BLaER1 (cell line): ENCODE data around the gene LYSMD3.

Experiments used
- H3K27ac ChIP-seq: shearing (Covaris generic); formaldehyde crosslinking; 2 replicates; pipeline ENCODE4 v1.8.1; 2022
- H3K27me3 ChIP-seq: shearing (Covaris generic); formaldehyde crosslinking; 2 replicates; pipeline ENCODE4 v1.8.1; 2022
- H3K36me3 ChIP-seq: shearing (Covaris generic); formaldehyde crosslinking; 2 replicates; pipeline ENCODE4 v1.8.1; 2022
- H3K4me1 ChIP-seq: shearing (Covaris generic); formaldehyde crosslinking; 2 replicates; pipeline ENCODE4 v1.8.1; 2022
- H3K4me2 ChIP-seq: shearing (Covaris generic); formaldehyde crosslinking; 2 replicates; pipeline ENCODE4 v1.8.1; 2022
- H3K4me3 ChIP-seq: shearing (Covaris generic); formaldehyde crosslinking; 2 replicates; pipeline ENCODE4 v1.8.1; 2022
- H3K9ac ChIP-seq: shearing (Covaris generic); formaldehyde crosslinking; 2 replicates; pipeline ENCODE4 v1.8.1; 2022
- H3K9me3 ChIP-seq: shearing (Covaris generic); formaldehyde crosslinking; 2 replicates; pipeline ENCODE4 v1.8.1; 2022
- H4K20me1 ChIP-seq: shearing (Covaris generic); formaldehyde crosslinking; 2 replicates; pipeline ENCODE4 v1.8.1; 2022
- Cebpa-rat ChIP-seq: shearing (Covaris generic); IDR thresholded peaks from 2 replicates; pipeline ENCODE4 v1.8.1; 2022

LYSMD3 gene

GRCh38 chr5:90529939-90530677 lies 724 bp upstream of the LYSMD3 start:
- peak overlapping the region; percentile 84 for H3K4me3 ChIP-seq
- peak overlapping the region; percentile 83 for H3K9ac ChIP-seq
- TF ChIP-seq Cebpa-rat: no peak
- H3K4me1 ChIP-seq: peaks cover 22% of the 10 kb centered on the region
- H3K27ac ChIP-seq: peak overlapping the region; percentile 81
- H3K27me3 ChIP-seq: no peaks in the 10 kb centered on the region
- peaks cover 3% of the 10 kb centered on the region for H3K36me3 ChIP-seq
- H4K20me1 ChIP-seq: peaks cover 33% of the 10 kb centered on the region; the same call in 1 of the 2 replicates
- H3K4me2 ChIP-seq: peak overlapping the region; percentile 64
- no peaks in the 10 kb centered on the region for H3K9me3 ChIP-seq

DNA sequence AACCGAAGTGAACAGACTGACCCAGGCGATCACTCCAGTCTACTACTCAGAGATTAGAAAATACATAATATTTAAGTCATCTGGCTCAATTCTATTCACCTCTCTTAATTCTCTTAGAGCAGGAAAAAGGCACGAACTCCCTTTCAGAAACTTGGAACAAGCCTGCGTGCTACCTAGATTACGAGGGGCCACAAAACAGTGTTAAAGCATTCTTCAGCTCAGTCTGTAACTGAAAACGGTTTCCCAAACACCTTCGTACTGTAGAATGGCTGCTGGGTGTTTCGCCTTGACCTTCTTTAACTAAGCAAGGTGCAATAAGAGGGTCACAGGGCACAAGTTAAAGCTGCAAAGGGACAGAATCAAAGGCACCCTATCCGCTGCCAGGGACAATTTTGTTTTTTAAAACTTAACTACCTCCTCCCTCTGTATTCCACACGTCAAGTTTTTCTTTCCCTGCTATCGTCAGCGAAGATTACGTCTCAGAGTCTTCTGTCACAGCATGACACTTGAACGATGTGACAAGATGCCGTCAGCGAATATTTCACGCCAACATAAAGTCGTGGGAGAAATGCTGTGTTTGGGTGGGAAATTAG lies 687 bp downstream of the LYSMD3 start:
- H3K4me3 ChIP-seq: peak overlapping the region; percentile 84
- H3K4me2 ChIP-seq: peak overlapping the region; percentile 84
- peaks cover 22% of the 10 kb centered on the region for H3K4me1 ChIP-seq
- H3K27me3 ChIP-seq: no peaks in the 10 kb centered on the region
- H3K36me3 ChIP-seq: peaks cover 17% of the 10 kb centered on the region
- no peaks in the 10 kb centered on the region for H3K9me3 ChIP-seq
- H3K9ac ChIP-seq: peak overlapping the region; percentile 83
- H3K27ac ChIP-seq: peak overlapping the region; percentile 81
- TF ChIP-seq Cebpa-rat: no peak
- peaks cover 35% of the 10 kb centered on the region; the same call in 1 of the 2 replicates for H4K20me1 ChIP-seq

GRCh38 chr5:90519081-90519480 lies 10.3 kb downstream of the LYSMD3 start:
- no peaks in the 10 kb centered on the region for H3K27me3 ChIP-seq
- no peak overlapping the region for H3K4me3 ChIP-seq
- H3K36me3 ChIP-seq: peaks cover 52% of the 10 kb centered on the region
- H3K4me2 ChIP-seq: peak overlapping the region; percentile 28
- TF ChIP-seq Cebpa-rat: no peak
- H3K27ac ChIP-seq: no peak overlapping the region; the same call in 1 of the 2 replicates
- no peaks in the 10 kb centered on the region for H3K9me3 ChIP-seq
- peaks cover 15% of the 10 kb centered on the region for H3K4me1 ChIP-seq
- H3K9ac ChIP-seq: no peak overlapping the region
- no peaks in the 10 kb centered on the region for H4K20me1 ChIP-seq

DNA sequence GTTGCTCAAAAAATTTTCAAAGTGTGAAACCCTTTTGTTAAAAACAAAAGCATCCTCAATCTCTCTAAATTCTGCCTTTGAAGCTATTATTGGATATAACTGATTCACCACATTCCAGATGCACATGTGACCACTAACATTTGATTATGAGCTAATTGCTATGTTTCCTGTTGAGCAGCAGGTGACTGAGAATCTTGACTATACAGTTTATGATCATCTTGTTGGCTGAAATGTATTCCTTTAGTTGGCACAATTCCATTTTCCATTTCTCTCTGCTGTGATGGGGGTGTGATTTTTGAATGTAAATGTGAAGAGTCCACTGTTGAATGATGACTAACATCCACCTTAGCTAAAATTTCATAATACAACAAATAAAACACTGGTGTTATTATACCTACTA lies 10.7 kb downstream of the LYSMD3 start:
- no peaks in the 10 kb centered on the region for H3K9me3 ChIP-seq
- no peaks in the 10 kb centered on the region for H4K20me1 ChIP-seq
- peaks cover 48% of the 10 kb centered on the region for H3K36me3 ChIP-seq
- H3K4me1 ChIP-seq: peaks cover 15% of the 10 kb centered on the region
- no peak for TF ChIP-seq Cebpa-rat
- no peak overlapping the region for H3K9ac ChIP-seq
- H3K27me3 ChIP-seq: no peaks in the 10 kb centered on the region
- peak overlapping the region; percentile 28 for H3K4me2 ChIP-seq
- no peak overlapping the region for H3K4me3 ChIP-seq
- H3K27ac ChIP-seq: no peak overlapping the region; the same call in 1 of the 2 replicates

- H3K27me3 ChIP-seq: no peaks in the 10 kb centered on the region
- no peak overlapping the region for H3K4me3 ChIP-seq
- H3K27ac ChIP-seq: no peak overlapping the region
- H3K36me3 ChIP-seq: peaks cover 18% of the 10 kb centered on the region
- H3K9ac ChIP-seq: no peak overlapping the region
- no peaks in the 10 kb centered on the region for H4K20me1 ChIP-seq
- peaks cover 15% of the 10 kb centered on the region for H3K4me1 ChIP-seq
- no peak for TF ChIP-seq Cebpa-rat
- no peaks in the 10 kb centered on the region for H3K9me3 ChIP-seq
- no peak overlapping the region for H3K4me2 ChIP-seq
Observed at GRCh38 chr5:90514520-90514919, 14.9 kb downstream of the LYSMD3 start.

GRCh38 chr5:90510438-90510837 lies 18.9 kb downstream of the LYSMD3 start:
- no peak overlapping the region for H3K4me2 ChIP-seq
- no peak overlapping the region for H3K9ac ChIP-seq
- H4K20me1 ChIP-seq: no peaks in the 10 kb centered on the region
- H3K9me3 ChIP-seq: no peaks in the 10 kb centered on the region
- H3K27ac ChIP-seq: no peak overlapping the region
- peaks cover 11% of the 10 kb centered on the region for H3K4me1 ChIP-seq
- no peak overlapping the region for H3K4me3 ChIP-seq
- no peaks in the 10 kb centered on the region for H3K27me3 ChIP-seq
- peaks cover 16% of the 10 kb centered on the region for H3K36me3 ChIP-seq
- TF ChIP-seq Cebpa-rat: no peak

- Histone ChIP-seq H4K20me1 (no peaks in the 10 kb centered on the region), H3K27ac (no peak overlapping the region), H3K9me3 (no peaks in the 10 kb centered on the region), H3K36me3 (peaks cover 10% of the 10 kb centered on the region; the same call in 1 of the 2 replicates), H3K4me2 (no peak overlapping the region), H3K27me3 (no peaks in the 10 kb centered on the region), H3K4me1 (peaks cover 11% of the 10 kb centered on the region), H3K4me3 (no peak overlapping the region), H3K9ac (no peak overlapping the region)
- TF ChIP-seq Cebpa-rat: no peak
Observed at GRCh38 chr5:90506221-90506620, 23.2 kb downstream of the LYSMD3 start.

GRCh38 chr5:90504743-90505142 lies 24.6 kb downstream of the LYSMD3 start:
- H3K27ac ChIP-seq: no peak overlapping the region
- no peak for TF ChIP-seq Cebpa-rat

GRCh38 chr5:90503596-90503995 lies 25.8 kb downstream of the LYSMD3 start:
- TF ChIP-seq Cebpa-rat: no peak
- no peaks in the 10 kb centered on the region for H4K20me1 ChIP-seq
- no peak overlapping the region for H3K27ac ChIP-seq
- peaks cover 4% of the 10 kb centered on the region; the same call in 1 of the 2 replicates for H3K36me3 ChIP-seq
- no peak overlapping the region for H3K4me3 ChIP-seq
- no peak overlapping the region for H3K9ac ChIP-seq
- H3K27me3 ChIP-seq: no peaks in the 10 kb centered on the region
- H3K9me3 ChIP-seq: no peaks in the 10 kb centered on the region
- no peak overlapping the region for H3K4me2 ChIP-seq
- H3K4me1 ChIP-seq: peaks cover 8% of the 10 kb centered on the region

More at GRCh38 chr5:90504743-90505142, 24.6 kb downstream of the LYSMD3 start:
- Histone ChIP-seq H3K27me3 (no peaks in the 10 kb centered on the region), H3K4me2 (no peak overlapping the region), H3K9me3 (no peaks in the 10 kb centered on the region), H4K20me1 (no peaks in the 10 kb centered on the region), H3K9ac (no peak overlapping the region), H3K4me1 (peaks cover 11% of the 10 kb centered on the region), H3K4me3 (no peak overlapping the region), H3K36me3 (peaks cover 8% of the 10 kb centered on the region; the same call in 1 of the 2 replicates)

GRCh38 chr5:90495146-90495545 lies 34.2 kb downstream of the LYSMD3 start:
- Histone ChIP-seq H3K9me3 (peaks cover 13% of the 10 kb centered on the region), H3K36me3 (peaks cover 31% of the 10 kb centered on the region; the same call in 1 of the 2 replicates)

More at GRCh38 chr5:90495146-90495545, 34.2 kb downstream of the LYSMD3 start:
- Histone ChIP-seq H3K27me3 (no peaks in the 10 kb centered on the region), H3K4me2 (no peak overlapping the region), H4K20me1 (no peaks in the 10 kb centered on the region), H3K27ac (no peak overlapping the region), H3K4me3 (no peak overlapping the region), H3K9ac (no peak overlapping the region), H3K4me1 (no peaks in the 10 kb centered on the region)
- no peak for TF ChIP-seq Cebpa-rat
